Adrenal gland (tissue), 5 donors: ENCODE results near the gene CST5.

Experiments used
- POLR2A ChIP-seq, 2 donors: fragments of 450-650 bp; IDR thresholded peaks; one replicate each; pipeline ENCODE4 v1.6.1; 2017; ENCODE audit warnings: antibody characterized with exemption in 2 of 2, mild to moderate bottlenecking in 2 of 2, moderate library complexity in 1 of 2
- TF ChIP-seq, protein P1 (sequence below), 6 experiments: fragments of 450-650 bp in 4 of 6; fragments of 200-600 bp in 2 of 6; sonication (generic) in 1 of 6; IDR thresholded peaks; 1 replicate in 5 of 6; 2 replicates in 1 of 6; pipeline versions ENCODE4 v1.5.1 to v1.8.0; 2016 to 2021; ENCODE audit warnings: antibody characterized with exemption in 6 of 6, mild to moderate bottlenecking in 2 of 6, moderate library complexity in 1 of 6
- donor health status: DM: no; HTN: no; CAD: no.

DNA sequence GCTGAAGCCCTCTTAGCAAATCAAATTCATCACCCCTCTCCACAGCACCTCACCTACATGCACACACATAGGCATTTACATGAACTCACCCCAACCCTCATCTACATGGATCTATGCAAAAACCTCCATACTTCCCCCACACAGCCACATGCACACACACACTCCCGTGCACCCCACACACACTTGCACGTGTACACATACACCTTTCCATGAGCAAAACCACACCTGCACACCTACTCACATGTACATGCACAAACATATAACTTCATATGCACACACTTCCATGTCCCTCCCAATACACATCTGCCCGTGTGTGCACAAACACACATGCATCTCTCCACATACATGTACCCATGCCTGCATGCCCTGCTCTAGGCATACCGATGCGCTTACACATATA is 23.3 kb downstream of the CST5 start:
- TF ChIP-seq, protein P1, sequence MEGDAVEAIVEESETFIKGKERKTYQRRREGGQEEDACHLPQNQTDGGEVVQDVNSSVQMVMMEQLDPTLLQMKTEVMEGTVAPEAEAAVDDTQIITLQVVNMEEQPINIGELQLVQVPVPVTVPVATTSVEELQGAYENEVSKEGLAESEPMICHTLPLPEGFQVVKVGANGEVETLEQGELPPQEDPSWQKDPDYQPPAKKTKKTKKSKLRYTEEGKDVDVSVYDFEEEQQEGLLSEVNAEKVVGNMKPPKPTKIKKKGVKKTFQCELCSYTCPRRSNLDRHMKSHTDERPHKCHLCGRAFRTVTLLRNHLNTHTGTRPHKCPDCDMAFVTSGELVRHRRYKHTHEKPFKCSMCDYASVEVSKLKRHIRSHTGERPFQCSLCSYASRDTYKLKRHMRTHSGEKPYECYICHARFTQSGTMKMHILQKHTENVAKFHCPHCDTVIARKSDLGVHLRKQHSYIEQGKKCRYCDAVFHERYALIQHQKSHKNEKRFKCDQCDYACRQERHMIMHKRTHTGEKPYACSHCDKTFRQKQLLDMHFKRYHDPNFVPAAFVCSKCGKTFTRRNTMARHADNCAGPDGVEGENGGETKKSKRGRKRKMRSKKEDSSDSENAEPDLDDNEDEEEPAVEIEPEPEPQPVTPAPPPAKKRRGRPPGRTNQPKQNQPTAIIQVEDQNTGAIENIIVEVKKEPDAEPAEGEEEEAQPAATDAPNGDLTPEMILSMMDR (IDR thresholded peaks at IDR 0.05): no peak
- no peak for TF ChIP-seq POLR2A (IDR thresholded peaks at IDR 0.05)
